T-helper 1 cell (primary cell): ENCODE measurements around the gene HDC.
A peak's percentile ranks its signal among the peaks of the same experiment; 100 is the strongest.

ENCODE experiments used
- DNase-seq, 5 donors: peaks; one replicate each; pipeline ENCODE4 v3.0.0-alpha.2; 2012 to 2020

The HDC gene

DNA sequence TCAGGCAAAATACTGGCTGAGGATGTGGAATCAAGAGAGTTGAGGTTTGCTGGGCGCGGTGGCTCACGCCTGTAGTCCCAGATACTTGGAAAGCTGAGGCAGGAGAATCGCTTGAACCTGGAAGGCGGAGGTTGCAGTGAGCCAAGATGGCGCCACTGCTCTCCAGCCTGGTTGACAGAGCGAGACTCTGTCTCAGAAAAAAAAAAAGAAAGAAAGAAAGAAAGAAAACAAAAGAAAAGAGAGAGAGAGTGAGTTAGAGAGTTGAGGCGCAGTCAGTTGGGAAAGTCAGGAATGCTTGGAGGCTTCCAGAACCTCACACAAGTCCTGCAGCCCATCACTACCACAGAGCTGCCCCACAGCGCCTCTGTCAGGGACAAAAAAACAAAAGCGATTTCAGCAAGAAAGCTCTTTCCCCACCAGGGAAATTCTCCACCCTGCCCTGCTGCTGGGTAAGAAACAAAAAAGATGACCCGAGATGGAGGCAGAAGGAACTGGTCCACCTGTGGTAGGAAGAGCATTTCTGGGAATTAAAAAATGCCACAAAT is 13.8 kb downstream of the HDC start:
- DNase-seq: no peak

DNA sequence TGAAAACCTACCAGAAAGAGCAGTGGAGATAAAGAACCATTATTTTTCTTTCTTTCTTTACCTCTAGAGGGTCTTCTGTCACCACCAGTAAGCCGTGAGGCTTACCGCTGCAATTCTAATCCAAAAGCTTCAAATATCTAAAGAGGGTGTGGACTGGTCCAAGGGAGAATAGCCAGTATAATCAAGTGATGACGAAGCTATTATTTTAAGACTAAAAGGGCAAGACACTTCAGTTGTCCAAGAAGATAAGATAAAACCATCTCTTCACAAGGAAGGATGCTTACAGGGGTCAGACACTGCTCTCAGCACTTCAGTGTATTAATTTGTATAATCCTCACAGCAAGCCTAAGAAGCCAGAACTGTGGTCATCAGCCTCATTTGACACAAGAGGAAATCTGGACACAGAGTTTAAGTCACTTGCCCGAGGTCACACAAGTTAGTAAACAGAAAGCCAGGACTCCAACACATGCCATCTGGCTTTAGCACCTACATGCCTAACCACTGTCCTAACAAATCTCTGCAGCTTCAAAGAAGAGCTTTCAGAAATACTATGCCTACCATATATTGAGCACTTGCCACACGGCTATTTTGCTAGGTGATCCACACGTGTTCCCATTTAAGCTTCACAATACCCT is 14.6 kb downstream of the HDC start:
- no peak for DNase-seq

DNA sequence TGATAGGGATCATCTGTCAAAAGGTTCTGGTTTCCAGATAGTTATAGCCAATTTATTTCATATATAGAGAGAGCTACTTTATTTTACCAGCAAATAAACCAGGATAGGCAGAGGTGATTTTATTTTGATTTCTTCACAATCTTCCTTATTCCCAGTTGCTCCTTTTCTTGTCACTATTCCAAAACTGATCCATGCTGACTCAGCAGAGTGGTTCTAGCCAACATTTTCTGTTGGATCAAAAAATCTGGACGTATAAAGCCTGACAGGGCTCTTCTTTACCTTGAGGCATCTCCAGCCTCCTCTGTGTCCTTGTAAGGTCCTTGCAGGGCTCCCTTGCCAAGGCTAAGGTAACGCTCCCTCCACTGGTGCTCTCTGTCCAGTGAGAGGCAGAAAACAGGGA is 15.8 kb downstream of the HDC start:
- DNase-seq: no peak

DNA sequence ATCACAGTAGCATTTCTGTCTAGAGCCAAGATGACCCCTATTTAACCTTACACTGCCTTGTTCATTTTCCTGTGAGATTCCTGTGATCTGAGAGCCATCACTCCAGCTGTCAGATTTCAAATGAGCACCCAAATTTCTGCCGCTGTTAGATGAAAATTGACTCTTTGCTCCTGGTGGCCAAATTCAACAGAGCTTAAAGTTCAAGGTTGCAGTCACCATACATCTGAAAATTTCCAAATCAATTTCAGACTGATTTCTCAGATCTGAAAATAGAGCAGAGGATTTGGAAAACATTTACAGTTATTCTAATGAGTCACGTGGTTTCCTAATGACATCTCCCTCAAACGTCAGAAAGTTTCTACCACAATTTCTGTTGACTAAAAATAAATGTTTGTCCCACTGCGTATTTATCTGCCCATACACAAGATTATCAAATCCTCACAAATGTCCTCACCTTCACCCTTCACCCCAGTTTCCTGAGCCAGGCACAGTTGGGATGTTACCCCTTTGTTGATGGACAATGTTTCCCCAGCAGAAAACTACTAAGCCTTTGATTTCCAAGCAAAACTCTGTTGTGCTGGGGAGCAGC is 16.4 kb downstream of the HDC start:
- DNase-seq: peak in 1 of 5 donors; percentile 47

DNA sequence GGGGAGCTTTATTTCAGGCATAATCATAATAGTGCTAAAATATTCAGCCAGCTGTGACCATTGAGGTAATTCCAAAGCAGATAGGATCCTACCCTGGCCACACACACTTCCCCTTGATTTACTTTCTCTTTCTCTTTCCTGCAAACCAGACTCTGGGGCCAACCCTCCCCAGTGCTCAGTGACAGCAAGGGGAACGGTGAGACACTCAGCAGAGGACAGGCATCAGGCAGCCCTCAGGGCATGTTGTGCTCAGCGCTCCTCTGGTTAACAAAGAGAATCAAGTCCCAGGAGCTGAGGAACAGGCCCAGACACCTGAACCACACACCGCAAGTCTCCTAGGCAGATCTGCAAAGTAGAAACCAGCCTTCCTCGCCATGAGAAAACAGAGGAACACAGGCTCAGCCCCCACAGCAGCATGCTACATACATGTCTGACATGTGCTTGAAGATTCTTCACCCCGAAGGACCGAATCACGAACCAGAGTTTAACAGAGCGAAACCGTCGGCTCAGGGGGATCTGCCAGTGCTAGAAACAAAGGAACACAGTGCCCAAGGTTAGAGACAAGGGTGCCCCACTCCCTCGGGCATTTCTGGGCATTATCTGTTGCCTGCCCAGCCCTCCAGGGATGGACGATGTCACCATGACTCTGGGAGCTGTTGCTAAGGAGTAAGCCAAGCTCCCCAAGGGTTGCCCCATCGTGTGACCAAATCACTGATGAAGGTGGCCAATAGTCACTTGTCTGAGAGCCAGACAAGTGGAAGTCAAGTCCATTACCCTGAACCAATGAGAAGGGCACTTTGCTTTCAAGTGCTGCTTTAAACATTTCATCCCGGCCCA is 17.5 kb downstream of the HDC start:
- DNase-seq: peak in 3 of 5 donors; percentile 13 to 85 (median 28)

DNA sequence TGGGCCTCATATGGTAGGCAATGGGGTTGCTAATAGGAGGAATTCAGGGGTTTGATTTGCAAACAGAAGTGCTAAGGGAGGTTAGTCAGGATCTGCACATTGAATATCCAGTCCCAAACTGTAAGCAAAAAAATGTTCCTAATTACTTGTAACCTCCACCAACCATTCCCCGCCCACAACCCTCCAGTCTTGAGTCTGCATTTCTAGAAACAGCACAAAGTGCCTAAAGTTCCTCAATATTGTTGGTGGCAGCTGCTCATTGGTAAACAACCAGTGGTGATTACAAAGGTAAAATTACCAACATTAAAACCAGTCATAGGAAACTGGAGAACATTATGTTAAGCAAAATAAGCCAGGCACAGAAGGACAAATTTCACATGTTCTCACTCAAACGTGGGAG is 18.9 kb downstream of the HDC start:
- DNase-seq: no peak

DNA sequence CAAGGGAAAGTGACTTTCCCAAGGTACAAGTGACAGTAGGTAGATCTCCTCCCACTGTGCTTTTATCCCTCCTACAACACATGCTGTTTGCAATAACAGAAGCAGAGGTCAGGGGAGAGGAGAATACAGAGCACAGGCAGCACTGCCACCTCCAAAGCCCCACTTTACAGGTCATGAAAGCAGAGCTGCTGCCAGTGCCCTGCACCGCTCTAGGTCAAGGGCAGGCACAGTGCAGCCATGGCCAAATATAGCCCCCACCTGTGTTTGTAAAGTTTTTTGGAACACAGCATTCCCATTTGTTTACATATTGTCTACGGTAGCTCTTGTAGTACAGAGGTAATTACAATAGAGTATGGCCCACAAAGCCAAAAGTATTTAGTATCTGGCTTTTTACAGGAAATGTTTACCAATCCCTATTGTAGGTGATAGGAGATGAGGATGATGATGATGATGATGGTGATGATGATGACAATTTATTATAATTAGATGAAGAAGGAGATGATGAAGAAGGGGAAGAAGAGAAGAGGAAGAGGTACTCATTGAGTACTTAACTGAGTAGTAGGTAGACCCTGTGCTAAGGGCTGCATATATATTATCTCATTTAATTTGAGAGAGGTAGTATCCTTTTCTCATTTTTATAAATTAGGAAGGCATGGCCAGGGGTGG is 20.4 kb downstream of the HDC start:
- no peak for DNase-seq

DNA sequence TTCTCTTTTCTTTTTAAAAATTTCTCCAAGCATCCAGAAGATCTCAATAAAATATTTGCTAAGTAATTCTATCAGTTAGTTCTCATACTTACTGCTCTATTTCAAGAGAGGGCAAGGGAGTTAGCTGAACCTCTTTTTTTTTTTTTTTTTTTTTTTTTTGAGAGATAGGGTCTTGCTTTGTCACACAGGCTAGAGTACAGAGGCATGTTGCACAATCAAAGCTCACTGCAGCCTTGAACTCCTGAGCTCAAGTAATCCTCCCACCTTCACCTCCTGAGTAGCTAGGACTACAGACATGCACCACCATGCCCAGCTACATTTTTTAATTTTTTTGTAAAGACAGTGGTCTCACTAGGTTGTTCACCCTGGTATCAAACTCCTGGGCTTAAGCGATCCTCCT is 21.4 kb downstream of the HDC start:
- no peak for DNase-seq

DNA sequence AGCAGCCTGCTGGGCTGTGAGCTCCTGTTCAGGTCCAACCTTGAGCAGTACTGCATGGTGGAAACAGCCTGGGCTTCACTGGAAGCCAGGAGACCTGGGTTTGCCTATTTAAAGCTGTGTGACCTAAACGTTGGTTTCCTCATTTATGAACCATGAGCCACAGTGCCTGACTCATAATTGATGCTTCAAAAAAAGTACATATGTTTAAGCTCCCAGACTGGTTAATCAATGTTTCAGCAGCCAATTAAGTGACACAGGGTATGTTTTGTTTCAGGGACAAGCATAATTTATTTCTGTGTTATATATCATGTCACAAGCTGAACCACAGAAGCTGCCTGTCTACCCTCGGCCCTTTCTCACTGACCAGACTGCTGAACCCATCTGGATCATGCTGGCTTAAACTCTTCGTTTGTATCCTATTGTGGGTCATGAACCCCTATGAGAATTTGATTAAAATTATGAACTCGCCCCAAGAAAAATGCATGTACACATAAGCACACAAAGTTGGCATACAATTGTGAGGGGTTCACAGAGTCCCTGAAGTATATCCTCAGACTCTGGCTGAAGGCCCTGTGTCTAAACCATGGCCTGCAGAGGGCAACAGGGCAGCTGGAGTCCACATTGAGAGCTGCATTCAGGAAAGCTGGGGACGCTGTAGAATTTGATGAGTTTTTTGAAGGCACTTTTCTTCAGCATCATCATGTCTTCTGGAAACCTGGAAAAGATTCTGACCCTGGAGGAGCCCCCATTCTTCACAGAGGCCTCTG is 23.7 kb downstream of the HDC start:
- no peak for DNase-seq

DNA sequence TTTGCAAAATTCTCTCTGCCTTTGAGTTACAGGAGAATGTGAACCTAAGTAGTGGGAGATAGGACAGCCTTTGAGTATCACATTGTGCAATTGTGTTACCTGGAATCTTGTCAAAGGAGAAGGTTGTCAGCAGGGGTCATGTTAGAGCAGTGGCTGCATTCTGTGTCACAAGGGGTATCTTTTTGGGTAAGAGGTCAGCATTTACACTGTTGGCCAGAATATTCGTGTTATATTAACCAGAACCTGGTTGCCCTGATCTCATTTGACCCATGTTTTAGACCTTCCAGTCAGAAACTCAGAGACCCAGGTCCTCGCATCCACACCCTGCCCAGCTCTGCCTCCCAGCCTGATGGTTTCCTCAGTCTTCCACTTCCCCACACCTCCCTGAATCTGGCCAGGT is 27.3 kb downstream of the HDC start:
- no peak for DNase-seq

DNA sequence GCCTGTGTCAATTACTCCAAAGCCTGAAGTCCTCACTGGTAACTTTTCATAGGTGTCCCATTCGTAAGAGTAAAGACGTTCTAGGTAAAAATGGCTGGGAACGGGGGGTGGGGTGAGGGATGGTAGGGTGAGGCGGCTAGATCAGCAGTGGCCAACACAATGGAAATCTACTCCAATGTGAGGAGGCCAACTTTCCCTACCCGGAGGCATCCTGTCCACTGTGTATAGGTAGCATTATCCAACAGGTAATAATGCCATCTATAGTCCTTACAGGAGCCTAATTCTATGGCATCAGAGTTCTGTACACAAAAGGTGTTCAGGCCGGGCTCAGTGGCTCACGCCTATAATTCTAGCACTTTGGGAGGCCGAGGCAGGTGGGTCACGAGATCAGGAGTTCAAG is 29.1 kb downstream of the HDC start:
- no peak for DNase-seq

DNA sequence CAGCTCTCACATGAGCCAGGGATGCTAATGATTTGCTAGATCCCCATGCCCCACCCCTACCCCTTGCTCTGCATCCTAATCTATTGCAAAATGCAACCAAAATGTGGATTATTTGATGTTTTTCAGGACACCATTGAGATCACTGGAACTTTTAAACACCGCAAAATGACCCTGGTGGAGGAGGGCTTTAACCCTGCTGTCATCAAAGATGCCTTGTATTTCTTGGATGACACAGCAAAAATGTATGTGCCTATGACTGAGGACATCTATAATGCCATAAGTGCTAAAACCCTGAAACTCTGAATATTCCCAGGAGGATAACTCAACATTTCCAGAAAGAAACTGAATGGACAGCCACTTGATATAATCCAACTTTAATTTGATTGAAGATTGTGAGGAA is 29.7 kb downstream of the HDC start:
- DNase-seq: no peak

DNA sequence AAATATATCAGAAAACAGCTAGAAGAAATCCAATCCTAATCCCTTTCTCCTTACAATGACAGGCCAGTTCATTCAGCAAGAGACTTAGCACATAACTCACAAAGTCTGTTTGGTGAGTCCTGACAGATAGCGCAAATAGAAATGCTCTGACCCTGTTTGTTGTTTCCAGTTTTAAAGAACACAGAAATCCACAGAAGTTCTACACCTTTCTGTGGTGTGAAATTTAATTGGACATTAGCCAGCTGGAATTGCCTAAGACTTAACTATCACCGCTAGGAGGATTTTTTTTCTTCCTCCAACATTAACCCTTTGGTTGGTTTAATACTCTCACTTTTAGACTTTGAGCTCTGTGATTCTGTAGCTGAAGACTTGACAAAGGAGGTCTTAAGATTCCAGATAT is 30.8 kb downstream of the HDC start:
- DNase-seq: no peak

DNA sequence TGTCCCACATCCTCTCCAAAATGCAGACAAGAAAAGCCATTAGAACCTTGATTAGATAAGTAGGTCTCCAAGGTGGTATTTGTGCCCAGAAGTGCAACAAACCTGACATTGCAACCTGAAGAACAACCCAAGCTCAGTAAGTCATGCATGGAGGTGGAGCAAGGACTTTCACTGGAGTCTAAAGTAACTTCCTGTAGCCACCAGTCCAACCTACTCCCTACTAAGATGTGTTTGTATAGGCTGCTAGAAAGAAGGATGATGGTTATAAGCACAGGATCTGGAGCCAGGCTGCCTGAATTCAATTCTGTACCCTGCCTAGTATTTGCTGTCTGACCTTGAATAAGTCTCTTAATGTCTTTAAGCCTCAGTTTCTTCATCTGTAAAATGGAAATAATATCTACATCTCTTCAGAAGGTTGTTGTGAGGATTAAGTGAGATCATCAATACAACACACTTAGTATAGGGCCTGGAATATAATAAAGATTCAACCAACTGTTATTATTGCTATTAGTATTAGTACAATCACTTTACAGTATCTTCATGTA is 32.3 kb downstream of the HDC start:
- DNase-seq: no peak

DNA sequence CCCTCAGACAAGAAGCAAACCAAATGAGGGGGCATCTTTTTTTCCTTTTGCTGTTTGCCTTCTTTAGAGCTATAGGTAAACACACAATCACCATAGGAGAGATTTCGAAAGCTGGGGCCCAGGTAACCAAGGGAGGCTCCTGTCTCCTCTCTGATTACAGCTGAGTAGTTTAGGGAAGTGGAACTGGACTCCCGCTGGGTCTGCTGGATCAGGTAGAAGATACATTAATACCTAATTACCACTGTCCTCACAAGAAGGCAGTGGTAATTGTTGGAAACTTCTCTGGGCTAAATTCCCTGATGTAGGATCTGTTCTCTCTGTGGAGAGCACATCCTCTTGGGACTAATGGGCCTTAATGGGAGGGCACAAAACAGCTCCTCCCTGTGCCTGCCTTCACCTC is 32.7 kb downstream of the HDC start:
- no peak for DNase-seq

DNA sequence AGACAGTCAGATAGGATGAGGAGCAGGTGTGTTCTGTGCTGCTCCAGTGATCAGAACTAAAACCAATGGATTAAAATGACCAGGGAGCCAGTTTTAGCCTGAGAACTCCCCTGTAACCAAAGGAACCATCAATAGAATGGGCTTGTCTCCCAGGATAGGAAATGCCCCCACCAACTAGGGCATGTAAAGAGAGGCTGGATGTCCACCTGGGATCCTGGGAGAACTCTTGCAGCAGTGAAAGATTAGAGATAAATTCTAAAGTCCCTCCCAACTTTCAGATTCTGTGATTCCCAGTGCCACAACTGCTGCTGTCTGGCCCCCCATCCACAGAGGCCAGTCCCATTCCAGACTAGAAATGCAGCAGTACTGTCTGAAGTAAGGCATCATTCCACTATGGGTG is 33.8 kb downstream of the HDC start:
- no peak for DNase-seq

DNA sequence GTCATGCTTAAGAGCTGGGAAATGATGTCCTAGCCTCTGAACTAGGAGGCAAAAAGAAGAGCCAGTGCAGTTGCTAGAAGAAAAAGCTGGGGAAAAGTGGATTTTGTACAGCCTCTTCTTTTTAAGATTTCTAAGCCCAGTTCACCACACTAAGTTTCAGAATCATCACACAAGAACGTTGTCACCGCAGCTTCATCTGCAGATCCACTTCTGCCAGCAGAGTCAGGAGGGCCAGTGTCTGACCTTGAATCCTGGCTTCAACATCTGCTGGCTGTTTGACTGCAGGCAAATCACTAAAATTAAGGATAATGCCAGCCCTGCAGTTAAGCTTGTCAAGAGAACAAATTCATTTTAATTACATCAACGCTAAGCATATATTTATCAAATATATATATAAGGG is 36.2 kb downstream of the HDC start:
- no peak for DNase-seq

DNA sequence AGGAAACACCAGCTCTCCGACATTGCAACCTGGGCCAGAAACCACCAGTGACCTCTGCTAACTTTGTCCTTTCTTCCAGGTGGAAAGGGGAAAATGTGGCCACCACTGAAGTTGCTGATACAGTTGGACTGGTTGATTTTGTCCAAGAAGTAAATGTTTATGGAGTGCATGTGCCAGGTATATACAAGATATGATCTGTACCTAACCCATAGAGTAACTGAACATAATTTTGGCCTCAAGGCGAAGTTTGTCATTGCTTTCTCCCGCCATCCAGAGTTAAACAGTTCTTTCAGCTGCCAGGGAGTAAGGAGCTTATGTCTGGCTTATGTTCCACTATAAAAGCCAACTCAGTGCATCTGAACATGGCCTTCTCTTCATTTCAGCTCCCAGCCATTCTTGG is 36.7 kb downstream of the HDC start:
- DNase-seq: no peak

DNA sequence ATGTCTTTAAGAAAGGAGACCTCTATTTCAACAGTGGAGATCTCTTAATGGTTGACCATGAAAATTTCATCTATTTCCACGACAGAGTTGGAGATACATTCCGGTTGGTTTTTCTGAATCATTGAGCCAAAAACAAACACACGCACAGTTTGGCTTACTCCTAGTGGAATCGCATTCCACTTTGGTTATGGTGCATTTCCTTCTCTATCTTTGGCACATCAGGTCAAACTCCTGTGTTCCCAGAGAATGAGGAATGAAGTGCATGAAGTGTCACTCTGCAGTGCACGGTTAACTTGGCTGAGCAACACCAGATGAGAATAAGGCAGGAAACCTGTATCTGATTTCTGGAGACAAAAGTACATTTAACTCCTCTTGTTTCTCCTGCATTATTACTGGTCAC is 38.5 kb downstream of the HDC start:
- no peak for DNase-seq

DNA sequence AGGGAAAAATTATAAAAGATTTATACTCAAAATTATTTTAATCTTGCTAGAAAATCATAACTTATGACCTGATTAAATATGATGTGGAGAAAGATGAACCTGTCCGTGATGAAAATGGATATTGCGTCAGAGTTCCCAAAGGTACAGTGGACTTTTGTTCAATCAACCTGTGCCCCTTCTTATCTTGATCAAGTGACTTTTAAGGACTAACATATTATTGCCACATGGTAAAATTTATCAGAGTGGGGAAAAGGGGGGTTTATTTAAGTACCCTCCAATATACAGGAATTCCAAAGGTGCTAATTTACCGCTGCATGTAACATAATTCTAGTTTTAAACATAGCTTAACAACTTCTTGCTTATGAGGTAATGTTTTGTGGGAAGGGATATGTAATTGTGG is 39.6 kb downstream of the HDC start:
- no peak for DNase-seq

DNA sequence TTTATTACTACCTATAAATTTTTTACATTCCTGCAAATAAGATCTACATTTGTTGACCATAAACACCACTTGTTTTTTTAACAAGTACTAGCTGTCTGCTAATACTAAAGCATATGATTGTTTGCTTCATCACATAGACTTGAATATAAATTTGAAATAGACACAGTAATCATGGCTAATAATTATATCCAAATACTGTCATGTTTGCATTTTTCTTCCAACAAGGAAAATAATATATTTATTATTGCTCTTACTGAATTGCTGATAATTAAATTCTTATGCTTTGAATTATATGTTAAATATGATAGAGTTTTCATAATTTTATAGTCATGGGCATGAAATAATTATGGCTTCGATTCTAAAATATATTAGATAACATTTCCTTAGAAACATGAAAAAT is 40.5 kb downstream of the HDC start:
- DNase-seq: no peak

DNA sequence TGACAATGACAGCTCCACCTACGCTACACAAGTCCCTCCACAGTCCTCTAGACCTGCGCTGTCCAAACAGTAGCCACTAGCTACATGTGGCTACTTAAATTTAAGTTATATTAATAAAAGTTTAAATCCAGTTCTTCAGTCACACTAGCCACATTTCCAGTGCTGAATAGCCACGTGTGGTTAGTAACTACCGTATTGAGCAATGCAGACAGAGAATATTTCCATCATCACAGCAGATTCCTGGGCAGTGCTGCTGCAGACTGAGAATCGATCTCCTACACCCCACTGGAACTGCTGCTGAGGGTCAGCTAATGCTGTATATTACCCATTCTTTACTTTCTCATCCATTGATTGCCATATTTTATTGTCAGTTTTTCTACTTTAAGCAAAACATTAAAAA is 40.9 kb downstream of the HDC start:
- no peak for DNase-seq
